ENCODE results near the gene PIWIL4.

Gene PIWIL4

DNA sequence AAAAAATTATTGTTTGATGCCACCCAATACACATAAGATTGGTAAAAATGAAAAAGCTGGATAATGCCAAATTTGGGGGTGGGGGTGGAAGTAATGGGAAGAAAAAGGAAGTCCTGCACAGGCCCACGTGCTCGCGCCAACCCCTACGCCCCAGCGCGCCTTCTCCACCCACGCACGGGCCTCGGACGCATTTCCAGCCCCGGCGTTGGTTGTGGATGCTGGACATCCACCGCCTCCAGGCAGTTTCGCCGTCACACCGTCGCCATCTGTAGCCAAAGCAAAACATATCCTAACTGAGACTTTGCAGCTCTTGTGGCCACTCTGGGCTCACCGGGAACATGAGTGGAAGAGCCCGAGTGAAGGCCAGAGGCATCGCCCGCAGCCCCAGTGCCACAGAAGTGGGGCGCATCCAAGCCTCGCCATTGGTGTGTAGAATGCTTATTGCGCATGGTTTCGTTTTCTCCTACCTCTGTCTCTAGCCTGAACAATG is at the start of gene PIWIL4:
PIWIL4 (plus strand) TSS at position 188 of the 490 bp plus-strand sequence; CDS start at position 339, 151 bp downstream.
- intact Hi-C loops (cut with DNase I) = no loop called here
- DNase-seq = peak in 1 of 10 donors; percentile 44

- intact Hi-C loops (cut with DNase I) = no loop called here
These were observed 48.9 kb upstream of the PIWIL4 start for GRCh38 chr11:94518300-94518699.

GRCh38 chr11:94519478-94520084 is 47.6 kb upstream of the PIWIL4 start:
- DNase-seq = no peak

More at GRCh38 chr11:94518300-94518699, 48.9 kb upstream of the PIWIL4 start:
- no peak for DNase-seq

DNA sequence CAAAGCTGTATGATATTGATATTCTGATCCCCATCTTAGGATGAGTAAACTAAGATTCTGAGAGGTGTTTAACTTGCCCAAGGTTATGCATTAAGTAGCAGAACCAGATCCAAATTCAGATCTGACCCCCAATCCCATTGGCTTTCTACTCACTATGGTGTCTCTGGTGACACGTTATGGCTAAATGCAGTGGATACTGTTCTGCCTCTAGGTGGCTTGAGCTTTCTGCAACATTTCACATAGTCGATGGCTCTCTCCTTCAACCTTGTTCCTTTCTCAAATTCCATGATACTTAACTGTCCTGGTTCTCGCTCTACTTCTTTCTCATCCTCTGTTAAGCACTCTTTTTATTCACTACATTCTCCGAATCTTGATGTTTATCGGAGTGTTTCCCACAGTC is 45.5 kb upstream of the PIWIL4 start:
- intact Hi-C loops (cut with DNase I) = no loop called here
- DNase-seq = no peak

More at GRCh38 chr11:94519478-94520084, 47.6 kb upstream of the PIWIL4 start:
- intact Hi-C loops (cut with DNase I) = loop anchor here (1.0 kb wide), 1 partner anchor 84 kb away; no protein-coding TSS in a partner anchor

GRCh38 chr11:94524341-94524740 is 42.8 kb upstream of the PIWIL4 start:
- no peak for DNase-seq
- intact Hi-C loops (cut with DNase I) = no loop called here

DNA sequence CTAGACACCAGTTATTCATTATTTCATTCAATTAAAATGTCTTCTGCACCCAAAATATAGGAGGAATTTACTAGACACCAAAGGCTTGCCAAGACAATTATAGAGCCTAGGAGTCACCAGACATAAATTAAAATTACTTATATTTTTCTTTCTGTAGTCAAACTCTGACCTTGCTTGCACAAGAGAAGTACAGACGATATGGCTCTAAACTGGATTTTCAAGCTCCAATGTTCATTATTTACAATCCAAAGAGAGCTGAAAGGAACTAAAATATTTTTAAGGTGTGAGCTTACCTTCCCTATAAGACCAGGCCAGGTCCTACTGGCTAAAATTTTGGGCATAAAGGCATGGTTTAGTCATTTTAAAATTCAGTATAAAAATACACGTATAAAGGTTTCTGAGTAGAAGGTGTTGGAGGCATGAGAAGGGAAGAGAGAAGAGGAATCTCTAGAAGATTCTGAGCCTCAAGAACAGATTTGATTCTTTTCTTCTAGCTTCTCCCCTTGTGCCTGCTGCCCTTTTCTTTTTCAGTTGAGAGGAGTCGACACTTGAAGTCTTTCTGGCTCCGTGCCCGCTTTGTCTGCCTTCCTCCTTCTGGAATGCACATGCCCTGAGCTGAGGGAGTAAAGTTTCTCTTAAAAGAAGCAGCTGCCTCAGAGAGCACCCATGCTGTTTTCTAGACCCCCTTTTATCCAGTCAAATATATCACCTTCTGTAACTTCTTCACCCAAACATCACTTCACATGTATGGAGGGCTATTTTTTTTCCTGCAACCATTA is 41.4 kb upstream of the PIWIL4 start:
- intact Hi-C loops (cut with DNase I) = no loop called here
- DNase-seq = peak in 6 of 10 donors; percentile 22 to 81 (median 49)

DNA sequence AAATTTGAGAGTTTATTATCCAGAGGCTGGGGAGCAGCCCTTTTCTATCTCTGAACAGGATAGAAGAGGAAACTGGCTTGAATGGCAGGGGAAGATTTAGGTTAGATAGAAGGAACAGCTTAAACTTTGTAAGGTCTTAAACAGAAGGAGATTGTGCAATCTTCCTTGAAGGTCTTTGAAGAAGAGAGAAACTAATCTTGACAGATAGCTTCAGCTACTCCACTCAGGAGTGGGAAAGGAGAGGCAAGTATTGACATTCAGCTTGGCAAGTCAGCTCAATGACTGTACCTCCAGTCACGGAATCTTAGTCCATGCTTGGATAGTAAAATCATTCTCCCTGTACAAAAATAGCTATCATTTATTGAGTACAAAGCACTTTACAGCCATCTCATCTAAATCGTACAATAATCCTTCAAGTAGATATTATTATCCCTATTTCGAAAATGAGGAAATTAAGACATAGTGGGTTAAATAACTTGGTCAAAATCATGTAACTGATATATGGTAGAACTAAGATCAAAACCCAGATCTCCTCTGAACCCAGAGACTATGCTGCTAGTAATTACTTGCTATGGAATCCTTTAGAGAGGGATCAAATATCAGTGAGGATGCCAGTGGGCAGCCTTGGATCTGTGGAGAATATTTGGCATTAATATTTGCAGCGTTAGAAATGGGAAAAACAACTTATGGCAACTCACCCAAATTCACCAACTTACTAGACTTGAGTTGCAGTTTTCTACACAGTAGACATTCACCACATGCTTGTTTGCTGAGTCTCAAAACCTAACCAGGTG is 40.3 kb upstream of the PIWIL4 start:
- intact Hi-C loops (cut with DNase I) = no loop called here
- DNase-seq = no peak

DNA sequence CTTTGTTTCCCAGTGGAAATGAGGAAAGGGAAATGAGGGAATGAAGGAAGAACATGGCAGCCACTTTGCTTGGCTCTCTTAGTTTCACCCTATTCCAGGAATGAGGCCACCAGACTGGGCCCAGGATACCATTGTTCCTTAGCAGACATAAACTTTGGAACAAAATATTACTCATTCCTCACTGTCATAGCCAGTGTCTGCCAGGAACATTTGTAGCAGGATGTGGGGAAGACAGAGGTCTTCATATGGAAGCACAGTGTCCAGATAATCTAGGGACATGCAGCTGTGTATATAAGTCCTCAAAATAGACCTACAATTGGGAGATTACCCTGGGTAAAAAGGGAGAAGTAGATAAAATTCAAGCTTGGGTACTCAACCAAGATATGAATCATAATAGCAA is 38.6 kb upstream of the PIWIL4 start:
- DNase-seq = no peak
- intact Hi-C loops (cut with DNase I) = no loop called here

DNA sequence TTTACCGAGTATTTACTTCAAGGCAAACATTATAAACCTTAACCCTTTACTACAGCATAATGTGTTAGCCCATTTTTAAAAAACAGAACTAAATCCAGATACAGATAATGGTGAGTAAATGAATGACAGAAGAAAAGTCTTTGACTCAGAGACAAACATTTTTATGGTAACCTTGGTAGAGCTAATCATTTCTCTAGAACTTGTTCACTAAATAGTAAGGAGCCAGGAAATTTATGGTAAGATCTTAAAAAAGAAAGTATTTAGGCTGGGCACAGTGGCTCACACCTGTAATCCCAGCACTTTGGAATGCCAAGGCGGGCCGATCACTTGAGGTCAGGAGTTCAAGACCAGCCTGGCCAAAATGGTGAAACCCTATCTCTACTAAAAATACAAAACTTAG is 35.0 kb upstream of the PIWIL4 start:
- DNase-seq = no peak
- intact Hi-C loops (cut with DNase I) = no loop called here

GRCh38 chr11:94533206-94533605 is 34.0 kb upstream of the PIWIL4 start:
- intact Hi-C loops (cut with DNase I) = no loop called here
- no peak for DNase-seq

DNA sequence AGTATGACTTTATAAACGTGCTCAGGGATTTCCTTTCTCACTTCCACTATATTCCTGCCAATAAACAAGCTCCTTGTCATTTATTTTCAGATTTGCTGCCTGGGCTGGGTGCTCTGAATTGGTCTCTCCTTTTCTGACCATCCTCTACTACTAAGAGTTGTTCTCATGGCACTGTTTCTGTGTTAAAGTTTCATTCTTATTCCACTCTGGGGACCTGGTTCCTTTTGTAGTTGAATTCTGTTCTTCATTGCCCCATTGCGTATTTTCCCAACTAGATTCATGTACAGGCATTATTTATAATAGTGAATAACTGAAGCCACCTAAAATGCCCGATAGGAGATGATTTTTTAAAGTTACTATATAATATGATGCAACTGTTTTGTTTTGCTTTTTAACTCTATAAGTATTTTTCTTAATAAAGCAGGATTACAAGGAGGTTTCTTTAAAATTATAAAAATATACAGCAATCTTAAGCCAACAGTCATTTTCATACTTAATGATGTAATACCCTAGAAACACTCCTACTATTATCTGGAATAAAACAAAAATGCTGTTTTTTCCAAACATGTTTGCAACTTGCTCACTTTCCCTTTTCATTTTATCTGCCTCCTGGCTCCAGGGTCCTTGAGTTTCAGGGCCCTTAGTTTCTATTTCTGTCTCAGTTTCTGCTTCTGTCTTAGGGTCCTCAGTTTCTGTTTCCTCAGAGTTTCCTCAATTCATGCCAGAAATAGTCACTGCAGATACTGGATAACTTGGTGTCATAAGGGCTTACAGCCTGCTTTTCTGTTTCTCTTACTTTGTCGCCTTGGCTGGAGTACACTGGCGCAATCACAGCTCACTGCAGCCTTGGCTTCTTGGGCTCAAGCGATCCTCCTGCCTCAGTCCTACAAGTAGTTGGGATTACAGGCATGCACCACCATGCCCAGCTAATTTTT is 33.2 kb upstream of the PIWIL4 start:
- intact Hi-C loops (cut with DNase I) = no loop called here
- no peak for DNase-seq

GRCh38 chr11:94536386-94536785 is 30.8 kb upstream of the PIWIL4 start:
- no peak for DNase-seq
- intact Hi-C loops (cut with DNase I) = no loop called here

DNA sequence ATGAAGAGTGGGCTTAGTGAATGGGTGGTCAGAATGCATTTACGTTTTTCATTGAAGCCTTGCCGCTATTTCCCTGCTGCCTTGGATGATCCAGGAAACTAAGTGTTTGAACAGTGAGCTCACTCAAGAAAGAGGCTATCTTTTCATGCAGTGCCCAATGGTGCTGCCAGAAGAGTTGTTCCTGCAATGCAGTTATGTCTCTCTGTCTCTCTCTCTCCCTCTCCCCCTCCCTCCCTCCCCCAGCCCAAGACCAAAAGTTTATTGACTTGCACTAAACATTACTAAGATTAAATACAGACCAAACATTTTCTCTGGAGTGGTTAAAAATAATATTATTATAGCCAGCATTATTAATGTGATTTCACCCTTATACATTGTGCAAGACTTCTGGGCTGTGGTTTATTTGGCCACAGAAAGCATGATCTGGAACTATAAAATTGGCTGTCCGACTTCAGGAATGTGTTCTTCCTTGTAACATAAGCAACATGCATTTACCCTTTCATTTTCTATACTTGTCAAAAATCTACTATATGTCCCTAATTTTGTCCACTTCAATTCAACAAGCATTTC is 30.1 kb upstream of the PIWIL4 start:
- DNase-seq = no peak
- intact Hi-C loops (cut with DNase I) = no loop called here

- intact Hi-C loops (cut with DNase I) = no loop called here
- DNase-seq = no peak
These were observed 27.7 kb upstream of the PIWIL4 start for GRCh38 chr11:94539420-94539819.

DNA sequence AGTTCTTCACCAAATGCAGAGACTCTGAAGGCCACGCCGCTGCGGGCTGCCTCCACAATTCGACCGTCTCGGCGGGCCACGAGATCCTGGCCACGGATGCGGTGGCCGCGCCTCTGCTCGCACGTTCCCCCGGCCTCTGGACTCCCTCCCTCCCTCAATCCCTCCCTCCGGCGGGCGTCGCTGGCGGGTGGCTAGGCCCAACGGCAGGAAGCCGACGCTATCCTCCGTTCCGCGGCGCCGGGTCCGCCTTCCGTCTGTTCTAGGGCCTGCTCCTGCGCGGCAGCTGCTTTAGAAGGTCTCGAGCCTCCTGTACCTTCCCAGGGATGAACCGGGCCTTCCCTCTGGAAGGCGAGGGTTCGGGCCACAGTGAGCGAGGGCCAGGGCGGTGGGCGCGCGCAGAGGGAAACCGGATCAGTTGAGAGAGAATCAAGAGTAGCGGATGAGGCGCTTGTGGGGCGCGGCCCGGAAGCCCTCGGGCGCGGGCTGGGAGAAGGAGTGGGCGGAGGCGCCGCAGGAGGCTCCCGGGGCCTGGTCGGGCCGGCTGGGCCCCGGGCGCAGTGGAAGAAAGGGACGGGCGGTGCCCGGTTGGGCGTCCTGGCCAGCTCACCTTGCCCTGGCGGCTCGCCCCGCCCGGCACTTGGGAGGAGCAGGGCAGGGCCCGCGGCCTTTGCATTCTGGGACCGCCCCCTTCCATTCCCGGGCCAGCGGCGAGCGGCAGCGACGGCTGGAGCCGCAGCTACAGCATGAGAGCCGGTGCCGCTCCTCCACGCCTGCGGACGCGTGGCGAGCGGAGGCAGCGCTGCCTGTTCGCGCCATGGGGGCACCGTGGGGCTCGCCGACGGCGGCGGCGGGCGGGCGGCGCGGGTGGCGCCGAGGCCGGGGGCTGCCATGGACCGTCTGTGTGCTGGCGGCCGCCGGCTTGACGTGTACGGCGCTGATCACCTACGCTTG is 23.2 kb upstream of the PIWIL4 start, which contains the start of gene FUT4:
FUT4 (plus strand) TSS at position 227 of the 951 bp plus-strand sequence; CDS start at position 440, 213 bp downstream.
- intact Hi-C loops (cut with DNase I) = no loop called here
- peak; percentile 59 to 95 (median 76) for DNase-seq

DNA sequence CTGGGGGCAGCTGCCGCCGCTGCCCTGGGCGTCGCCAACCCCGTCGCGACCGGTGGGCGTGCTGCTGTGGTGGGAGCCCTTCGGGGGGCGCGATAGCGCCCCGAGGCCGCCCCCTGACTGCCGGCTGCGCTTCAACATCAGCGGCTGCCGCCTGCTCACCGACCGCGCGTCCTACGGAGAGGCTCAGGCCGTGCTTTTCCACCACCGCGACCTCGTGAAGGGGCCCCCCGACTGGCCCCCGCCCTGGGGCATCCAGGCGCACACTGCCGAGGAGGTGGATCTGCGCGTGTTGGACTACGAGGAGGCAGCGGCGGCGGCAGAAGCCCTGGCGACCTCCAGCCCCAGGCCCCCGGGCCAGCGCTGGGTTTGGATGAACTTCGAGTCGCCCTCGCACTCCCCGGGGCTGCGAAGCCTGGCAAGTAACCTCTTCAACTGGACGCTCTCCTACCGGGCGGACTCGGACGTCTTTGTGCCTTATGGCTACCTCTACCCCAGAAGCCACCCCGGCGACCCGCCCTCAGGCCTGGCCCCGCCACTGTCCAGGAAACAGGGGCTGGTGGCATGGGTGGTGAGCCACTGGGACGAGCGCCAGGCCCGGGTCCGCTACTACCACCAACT is 22.4 kb upstream of the PIWIL4 start:
- DNase-seq = peak in 3 of 10 donors; percentile 9 to 87 (median 73)
- intact Hi-C loops (cut with DNase I) = no loop called here

- DNase-seq = peak in 2 of 10 donors; percentile 65 to 79
- intact Hi-C loops (cut with DNase I) = no loop called here
These were observed 21.7 kb upstream of the PIWIL4 start for GRCh38 chr11:94545264-94546161.
